GM10248 (cell line): ENCODE data around the gene ZSCAN31.
A peak's percentile ranks its signal among the peaks of the same experiment; 100 is the strongest.

Source experiments
- CTCF ChIA-PET: fragments of 300-600 bp; sonication (Branson Sonifier 250); formaldehyde crosslinking; extraction: SDS; loops from one replicate; lab custom pipeline; 2021; ENCODE audit warnings: antibody characterized with exemption; lab: Yijun Ruan, JAX
- POLR2A ChIA-PET: fragments of 350-650 bp; sonication (Branson Sonifier 250); formaldehyde crosslinking; extraction: SDS; loops from one replicate; lab custom pipeline; 2020; ENCODE audit warnings: antibody characterized with exemption; lab: Yijun Ruan, JAX
- DNase-seq: peaks from one replicate; pipeline ENCODE4 v3.0.0; 2012; ENCODE audit errors: extremely low spot score
- CTCF ChIP-seq: IDR thresholded peaks from 2 replicates; pipeline ENCODE4 v1.5.1; 2012; ENCODE audit warnings: mild to moderate bottlenecking, low read depth; ENCODE audit errors: extremely low read depth, missing control alignments, control extremely low read depth

ZSCAN31 gene

GRCh38 chr6:28303570-28303969, 32.4 kb downstream of the ZSCAN31 start:
- no peak for TF ChIP-seq CTCF
- ChIA-PET CTCF (no interaction called here), POLR2A (no interaction called here)

GRCh38 chr6:28296520-28297060, 39.4 kb downstream of the ZSCAN31 start:
- ChIA-PET POLR2A (no interaction called here), CTCF (interaction anchor here (1.1 kb wide), 1 partner anchor 15 kb away, joined by 3 read pairs; the partner anchor contains the start of gene PGBD1)
- TF ChIP-seq CTCF = no peak
- DNase-seq = no peak

More at GRCh38 chr6:28303570-28303969, 32.4 kb downstream of the ZSCAN31 start:
- peak; percentile 40 for DNase-seq

GRCh38 chr6:28295326-28295725, 40.6 kb downstream of the ZSCAN31 start:
- no peak for TF ChIP-seq CTCF
- POLR2A ChIA-PET = interaction anchor here (1.1 kb wide), 1 partner anchor 40 kb away, joined by 4 read pairs; no protein-coding TSS in a partner anchor
- no peak for DNase-seq
- CTCF ChIA-PET = no interaction called here

GRCh38 chr6:28291573-28291972, 44.4 kb downstream of the ZSCAN31 start:
- ChIA-PET CTCF (no interaction called here), POLR2A (no interaction called here)
- TF ChIP-seq CTCF = no peak
- no peak for DNase-seq

- ChIA-PET CTCF (interaction anchor here (1.1 to 1.3 kb wide), 3 partner anchors 16 to 73 kb away, joined by 3 to 6 read pairs (median 4); no protein-coding TSS in a partner anchor), POLR2A (no interaction called here)
- TF ChIP-seq CTCF = no peak
- DNase-seq = no peak
These were observed 53.0 kb downstream of the ZSCAN31 start for GRCh38 chr6:28282926-28283325.

GRCh38 chr6:28281288-28282064, 54.5 kb downstream of the ZSCAN31 start, which contains the start of gene PGBD1:
Gene PGBD1, plus strand, starts transcription at chr6:28281572. Its CDS starts 2,242 bp downstream, at chr6:28283814.
- TF ChIP-seq CTCF = no peak
- peak; percentile 73 for DNase-seq
- ChIA-PET POLR2A (interaction anchor here (0.6 to 1.0 kb wide), 2 partner anchors 54 to 113 kb away, joined by 3 read pairs; no protein-coding TSS in a partner anchor), CTCF (interaction anchor here (0.8 to 1.9 kb wide), 10 partner anchors 14 to 103 kb away, joined by 3 to 5 read pairs (median 3); partner anchors contain the start of gene ZSCAN26)
